Mononuclear cell (primary cell): Measurements from ENCODE around the gene USP17L22. TPM values are rescaled to one million over a fixed set of nuclear protein-coding genes. Genes with fewer than 3 reads are reported as not detected.
"Not testable (repeated sequence)": the region's sequence is repeated elsewhere in the genome, so short reads cannot be mapped to it uniquely, and the experiment has no call there.

Experiments
- H3K27me3 ChIP-seq: 2 replicates; pipeline ENCODE4 v1.6.0; 2011; ENCODE audit warnings: low read length, control low read depth; ENCODE audit not compliant: insufficient read depth
- H3K4me1 ChIP-seq: 2 replicates; pipeline ENCODE4 v1.5.1; 2011; ENCODE audit warnings: mild to moderate bottlenecking, low read length, control low read depth; ENCODE audit not compliant: insufficient read depth
- H3K4me3 ChIP-seq: 2 replicates; pipeline ENCODE4 v1.5.1; 2011; ENCODE audit warnings: mild to moderate bottlenecking, low read length, moderate library complexity
- H3K9me3 ChIP-seq: 2 replicates; pipeline ENCODE4 v1.5.1; 2011; ENCODE audit warnings: low read depth, mild to moderate bottlenecking, control low read depth, low read length
- total RNA-seq: library from RNA; depleted of rRNA; stranded (reverse); fragments of >200 nt; gene quantifications from one replicate; pipeline ENCODE4 v1.2.3, GENCODE V29; 2012

USP17L22 gene, protein sequence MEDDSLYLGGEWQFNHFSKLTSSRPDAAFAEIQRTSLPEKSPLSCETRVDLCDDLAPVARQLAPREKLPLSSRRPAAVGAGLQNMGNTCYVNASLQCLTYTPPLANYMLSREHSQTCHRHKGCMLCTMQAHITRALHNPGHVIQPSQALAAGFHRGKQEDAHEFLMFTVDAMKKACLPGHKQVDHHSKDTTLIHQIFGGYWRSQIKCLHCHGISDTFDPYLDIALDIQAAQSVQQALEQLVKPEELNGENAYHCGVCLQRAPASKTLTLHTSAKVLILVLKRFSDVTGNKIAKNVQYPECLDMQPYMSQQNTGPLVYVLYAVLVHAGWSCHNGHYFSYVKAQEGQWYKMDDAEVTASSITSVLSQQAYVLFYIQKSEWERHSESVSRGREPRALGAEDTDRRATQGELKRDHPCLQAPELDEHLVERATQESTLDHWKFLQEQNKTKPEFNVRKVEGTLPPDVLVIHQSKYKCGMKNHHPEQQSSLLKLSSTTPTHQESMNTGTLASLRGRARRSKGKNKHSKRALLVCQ
- total RNA-seq, result not detected

DNA sequence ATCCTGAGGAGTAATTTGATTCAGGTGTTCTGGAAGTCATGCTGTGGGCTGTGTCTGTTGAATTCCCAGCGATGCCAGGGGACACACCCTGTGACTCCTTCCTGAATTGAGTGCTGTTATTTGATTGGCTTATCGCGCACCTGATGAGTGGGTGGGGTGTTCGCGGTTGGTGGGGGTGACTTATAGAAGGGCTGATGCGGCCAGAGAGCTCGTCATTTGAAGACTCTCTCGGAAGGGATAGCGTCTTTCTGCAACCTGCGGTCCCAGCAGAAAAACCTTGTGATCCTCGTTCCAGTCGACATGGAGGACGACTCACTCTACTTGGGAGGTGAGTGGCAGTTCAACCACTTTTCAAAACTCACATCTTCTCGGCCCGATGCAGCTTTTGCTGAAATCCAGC lies at the start of gene USP17L22:
Gene USP17L22, plus strand, starts transcription at position 301 of the 400 bp plus-strand sequence. Its CDS starts 0 bp downstream, at position 301.
- not testable (repeated sequence) for H3K4me1 ChIP-seq, H3K27me3 ChIP-seq, H3K9me3 ChIP-seq, H3K4me3 ChIP-seq

DNA sequence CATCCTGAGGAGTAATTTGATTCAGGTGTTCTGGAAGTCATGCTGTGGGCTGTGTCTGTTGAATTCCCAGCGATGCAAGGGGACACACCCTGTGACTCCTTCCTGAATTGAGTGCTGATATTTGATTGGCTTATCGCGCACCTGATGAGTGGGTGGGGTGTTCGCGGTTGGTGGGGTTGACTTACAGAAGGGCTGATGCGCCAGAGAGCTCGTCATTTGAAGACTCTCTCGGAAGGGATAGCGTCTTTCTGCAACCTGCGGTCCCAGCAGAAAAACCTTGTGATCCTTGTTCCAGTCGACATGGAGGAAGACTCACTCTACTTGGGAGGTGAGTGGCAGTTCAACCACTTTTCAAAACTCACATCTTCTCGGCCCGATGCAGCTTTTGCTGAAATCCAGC lies 47.6 kb upstream of the USP17L22 start, which contains the start of gene USP17L12:
Gene USP17L12, plus strand, starts transcription at position 301 of the 400 bp plus-strand sequence. Its CDS starts 0 bp downstream, at position 301.
- H3K4me3 ChIP-seq, H3K9me3 ChIP-seq, H3K27me3 ChIP-seq, H3K4me1 ChIP-seq: not testable (repeated sequence)

DNA sequence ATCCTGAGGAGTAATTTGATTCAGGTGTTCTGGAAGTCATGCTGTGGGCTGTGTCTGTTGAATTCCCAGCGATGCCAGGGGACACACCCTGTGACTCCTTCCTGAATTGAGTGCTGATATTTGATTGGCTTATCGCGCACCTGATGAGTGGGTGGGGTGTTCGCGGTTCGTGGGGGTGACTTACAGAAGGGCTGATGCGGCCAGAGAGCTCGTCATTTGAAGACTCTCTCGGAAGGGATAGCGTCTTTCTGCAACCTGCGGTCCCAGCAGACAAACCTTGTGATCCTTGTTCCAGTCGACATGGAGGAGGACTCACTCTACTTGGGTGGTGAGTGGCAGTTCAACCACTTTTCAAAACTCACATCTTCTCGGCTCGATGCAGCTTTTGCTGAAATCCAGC lies 42.8 kb upstream of the USP17L22 start, which contains the start of gene USP17L13:
Gene USP17L13, plus strand, starts transcription at position 301 of the 400 bp plus-strand sequence. Its CDS starts 0 bp downstream, at position 301.
- not testable (repeated sequence) for H3K4me1 ChIP-seq, H3K4me3 ChIP-seq, H3K27me3 ChIP-seq, H3K9me3 ChIP-seq

DNA sequence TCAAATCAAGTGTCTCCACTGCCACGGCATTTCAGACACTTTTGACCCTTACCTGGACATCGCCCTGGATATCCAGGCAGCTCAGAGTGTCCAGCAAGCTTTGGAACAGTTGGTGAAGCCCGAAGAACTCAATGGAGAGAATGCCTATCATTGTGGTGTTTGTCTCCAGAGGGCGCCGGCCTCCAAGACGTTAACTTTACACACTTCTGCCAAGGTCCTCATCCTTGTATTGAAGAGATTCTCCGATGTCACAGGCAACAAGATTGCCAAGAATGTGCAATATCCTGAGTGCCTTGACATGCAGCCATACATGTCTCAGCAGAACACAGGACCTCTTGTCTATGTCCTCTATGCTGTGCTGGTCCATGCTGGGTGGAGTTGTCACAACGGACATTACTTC lies 37.2 kb upstream of the USP17L22 start:
- H3K4me1 ChIP-seq, H3K9me3 ChIP-seq, H3K4me3 ChIP-seq, H3K27me3 ChIP-seq: not testable (repeated sequence)

DNA sequence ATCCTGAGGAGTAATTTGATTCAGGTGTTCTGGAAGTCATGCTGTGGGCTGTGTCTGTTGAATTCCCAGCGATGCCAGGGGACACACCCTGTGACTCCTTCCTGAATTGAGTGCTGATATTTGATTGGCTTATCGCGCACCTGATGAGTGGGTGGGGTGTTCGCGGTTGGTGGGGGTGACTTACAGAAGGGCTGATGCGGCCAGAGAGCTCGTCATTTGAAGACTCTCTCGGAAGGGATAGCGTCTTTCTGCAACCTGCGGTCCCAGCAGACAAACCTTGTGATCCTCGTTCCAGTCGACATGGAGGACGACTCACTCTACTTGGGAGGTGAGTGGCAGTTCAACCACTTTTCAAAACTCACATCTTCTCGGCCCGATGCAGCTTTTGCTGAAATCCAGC lies 33.3 kb upstream of the USP17L22 start, which contains the start of gene USP17L15:
Gene USP17L15, plus strand, starts transcription at position 301 of the 400 bp plus-strand sequence. Its CDS starts 0 bp downstream, at position 301.
- H3K9me3 ChIP-seq, H3K4me3 ChIP-seq, H3K27me3 ChIP-seq, H3K4me1 ChIP-seq: not testable (repeated sequence)

DNA sequence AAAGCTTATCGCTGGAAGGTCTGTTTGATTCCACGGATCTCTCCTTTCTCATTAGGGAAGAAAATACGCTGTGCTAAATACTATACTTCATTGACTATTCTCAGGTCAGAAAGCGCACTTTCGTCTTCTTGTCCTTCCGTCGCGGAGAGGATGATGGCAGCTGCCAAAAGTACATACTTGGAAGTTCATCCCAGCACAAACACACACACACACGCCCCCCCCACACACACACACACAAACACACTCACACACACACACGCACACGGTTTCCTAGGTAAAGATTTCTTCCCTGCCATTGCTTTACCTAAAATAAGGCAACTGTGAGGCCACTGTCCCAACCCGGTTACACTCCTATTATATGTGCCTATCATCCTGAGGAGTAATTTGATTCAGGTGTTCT lies 29.0 kb upstream of the USP17L22 start:
- not testable (repeated sequence) for H3K9me3 ChIP-seq, H3K4me1 ChIP-seq, H3K27me3 ChIP-seq, H3K4me3 ChIP-seq

DNA sequence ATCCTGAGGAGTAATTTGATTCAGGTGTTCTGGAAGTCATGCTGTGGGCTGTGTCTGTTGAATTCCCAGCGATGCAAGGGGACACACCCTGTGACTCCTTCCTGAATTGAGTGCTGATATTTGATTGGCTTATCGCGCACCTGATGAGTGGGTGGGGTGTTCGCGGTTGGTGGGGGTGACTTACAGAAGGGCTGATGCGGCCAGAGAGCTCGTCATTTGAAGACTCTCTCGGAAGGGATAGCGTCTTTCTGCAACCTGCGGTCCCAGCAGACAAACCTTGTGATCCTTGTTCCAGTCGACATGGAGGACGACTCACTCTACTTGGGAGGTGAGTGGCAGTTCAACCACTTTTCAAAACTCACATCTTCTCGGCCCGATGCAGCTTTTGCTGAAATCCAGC lies 23.8 kb upstream of the USP17L22 start, which contains the start of gene USP17L17:
Gene USP17L17, plus strand, starts transcription at position 301 of the 400 bp plus-strand sequence. Its CDS starts 0 bp downstream, at position 301.
- not testable (repeated sequence) for H3K4me1 ChIP-seq, H3K9me3 ChIP-seq, H3K27me3 ChIP-seq, H3K4me3 ChIP-seq

DNA sequence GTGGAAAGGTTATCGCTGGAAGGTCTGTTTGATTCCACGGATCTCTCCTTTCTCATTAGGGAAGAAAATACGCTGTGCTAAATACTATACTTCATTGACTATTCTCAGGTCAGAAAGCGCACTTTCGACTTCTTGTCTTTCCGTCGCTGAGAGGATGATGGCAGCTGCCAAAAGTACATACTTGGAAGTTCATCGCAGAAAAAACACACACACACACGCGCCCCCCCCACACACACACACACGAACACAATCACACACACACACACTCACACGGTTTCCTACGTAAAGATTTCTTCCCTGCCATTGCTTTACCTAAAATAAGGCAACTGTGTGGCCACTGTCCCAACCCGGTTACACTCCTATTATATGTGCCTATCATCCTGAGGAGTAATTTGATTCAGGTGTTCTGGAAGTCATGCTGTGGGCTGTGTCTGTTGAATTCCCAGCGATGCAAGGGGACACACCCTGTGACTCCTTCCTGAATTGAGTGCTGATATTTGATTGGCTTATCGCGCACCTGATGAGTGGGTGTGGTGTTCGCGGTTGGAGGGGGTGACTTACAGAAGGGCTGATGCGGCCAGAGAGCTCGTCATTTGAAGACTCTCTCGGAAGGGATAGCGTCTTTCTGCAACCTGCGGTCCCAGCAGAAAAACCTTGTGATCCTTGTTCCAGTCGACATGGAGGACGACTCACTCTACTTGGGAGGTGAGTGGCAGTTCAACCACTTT lies 19.3 kb upstream of the USP17L22 start, which contains the start of gene USP17L18:
Gene USP17L18, plus strand, starts transcription at position 678 of the 728 bp plus-strand sequence. Its CDS starts 0 bp downstream, at position 678.
- H3K4me3 ChIP-seq, H3K4me1 ChIP-seq, H3K9me3 ChIP-seq, H3K27me3 ChIP-seq: not testable (repeated sequence)

DNA sequence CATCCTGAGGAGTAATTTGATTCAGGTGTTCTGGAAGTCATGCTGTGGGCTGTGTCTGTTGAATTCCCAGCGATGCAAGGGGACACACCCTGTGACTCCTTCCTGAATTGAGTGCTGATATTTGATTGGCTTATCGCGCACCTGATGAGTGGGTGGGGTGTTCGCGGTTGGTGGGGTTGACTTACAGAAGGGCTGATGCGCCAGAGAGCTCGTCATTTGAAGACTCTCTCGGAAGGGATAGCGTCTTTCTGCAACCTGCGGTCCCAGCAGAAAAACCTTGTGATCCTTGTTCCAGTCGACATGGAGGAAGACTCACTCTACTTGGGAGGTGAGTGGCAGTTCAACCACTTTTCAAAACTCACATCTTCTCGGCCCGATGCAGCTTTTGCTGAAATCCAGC lies 14.3 kb upstream of the USP17L22 start, which contains the start of gene USP17L19:
Gene USP17L19, plus strand, starts transcription at position 301 of the 400 bp plus-strand sequence. Its CDS starts 0 bp downstream, at position 301.
- not testable (repeated sequence) for H3K27me3 ChIP-seq, H3K4me3 ChIP-seq, H3K9me3 ChIP-seq, H3K4me1 ChIP-seq

DNA sequence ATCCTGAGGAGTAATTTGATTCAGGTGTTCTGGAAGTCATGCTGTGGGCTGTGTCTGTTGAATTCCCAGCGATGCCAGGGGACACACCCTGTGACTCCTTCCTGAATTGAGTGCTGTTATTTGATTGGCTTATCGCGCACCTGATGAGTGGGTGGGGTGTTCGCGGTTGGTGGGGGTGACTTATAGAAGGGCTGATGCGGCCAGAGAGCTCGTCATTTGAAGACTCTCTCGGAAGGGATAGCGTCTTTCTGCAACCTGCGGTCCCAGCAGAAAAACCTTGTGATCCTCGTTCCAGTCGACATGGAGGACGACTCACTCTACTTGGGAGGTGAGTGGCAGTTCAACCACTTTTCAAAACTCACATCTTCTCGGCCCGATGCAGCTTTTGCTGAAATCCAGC lies 9.6 kb upstream of the USP17L22 start, which contains the start of gene USP17L20:
Gene USP17L20, plus strand, starts transcription at position 301 of the 400 bp plus-strand sequence. Its CDS starts 0 bp downstream, at position 301.
- H3K27me3 ChIP-seq, H3K9me3 ChIP-seq, H3K4me1 ChIP-seq, H3K4me3 ChIP-seq: not testable (repeated sequence)

DNA sequence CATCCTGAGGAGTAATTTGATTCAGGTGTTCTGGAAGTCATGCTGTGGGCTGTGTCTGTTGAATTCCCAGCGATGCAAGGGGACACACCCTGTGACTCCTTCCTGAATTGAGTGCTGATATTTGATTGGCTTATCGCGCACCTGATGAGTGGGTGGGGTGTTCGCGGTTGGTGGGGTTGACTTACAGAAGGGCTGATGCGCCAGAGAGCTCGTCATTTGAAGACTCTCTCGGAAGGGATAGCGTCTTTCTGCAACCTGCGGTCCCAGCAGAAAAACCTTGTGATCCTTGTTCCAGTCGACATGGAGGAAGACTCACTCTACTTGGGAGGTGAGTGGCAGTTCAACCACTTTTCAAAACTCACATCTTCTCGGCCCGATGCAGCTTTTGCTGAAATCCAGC lies 4.8 kb upstream of the USP17L22 start, which contains the start of gene USP17L21:
Gene USP17L21, plus strand, starts transcription at position 301 of the 400 bp plus-strand sequence. Its CDS starts 0 bp downstream, at position 301.
- not testable (repeated sequence) for H3K27me3 ChIP-seq, H3K4me3 ChIP-seq, H3K4me1 ChIP-seq

DNA sequence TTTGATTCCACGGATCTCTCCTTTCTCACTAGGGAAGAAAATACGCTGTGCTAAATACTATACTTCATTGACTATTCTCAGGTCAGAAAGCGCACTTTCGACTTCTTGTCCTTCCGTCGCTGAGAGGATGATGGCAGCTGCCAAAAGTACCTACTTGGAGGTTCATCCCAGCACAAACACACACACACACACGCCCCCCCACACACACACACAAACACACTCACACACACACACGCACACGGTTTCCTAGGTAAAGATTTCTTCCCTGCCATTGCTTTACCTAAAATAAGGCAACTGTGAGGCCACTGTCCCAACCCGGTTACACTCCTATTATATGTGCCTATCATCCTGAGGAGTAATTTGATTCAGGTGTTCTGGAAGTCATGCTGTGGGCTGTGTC lies 4.3 kb downstream of the USP17L22 start:
- not testable (repeated sequence) for H3K27me3 ChIP-seq, H3K4me1 ChIP-seq, H3K9me3 ChIP-seq, H3K4me3 ChIP-seq

More for the DNA sequence above, 4.8 kb upstream of the USP17L22 start, which contains the start of gene USP17L21:
- not testable (repeated sequence) for H3K9me3 ChIP-seq
